Stimulated activated CD8-positive, alpha-beta memory T cell treated with anti-CD3 and anti-CD28 coated beads, Interleukin-4, amount 100 ng/mL, for 1 hour (primary cell): Measurements from ENCODE around the gene NCKAP5.

Source experiments
- DNase-seq, 2 donors: peaks; one replicate each; pipeline ENCODE4 v3.0.0-alpha.2; 2020; ENCODE audit warnings: low read depth in 2 of 2, low spot score in 1 of 2

Gene NCKAP5

DNA sequence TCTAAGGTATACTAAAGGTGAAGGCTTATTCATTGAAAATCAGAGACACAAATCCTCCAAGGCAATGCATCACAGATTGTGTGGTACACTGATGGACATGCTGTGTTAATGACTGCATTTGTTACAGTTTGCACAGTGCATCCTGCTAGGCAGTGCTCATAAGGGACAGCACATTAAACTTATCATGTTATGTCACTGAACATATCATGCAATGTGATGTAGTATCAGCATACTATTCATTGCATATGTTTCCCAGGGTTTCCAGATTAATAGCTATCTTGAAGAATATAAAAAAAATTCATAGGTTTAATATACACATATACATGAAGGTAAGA is 225.3 kb downstream of the NCKAP5 start:
- DNase-seq, result no peak

DNA sequence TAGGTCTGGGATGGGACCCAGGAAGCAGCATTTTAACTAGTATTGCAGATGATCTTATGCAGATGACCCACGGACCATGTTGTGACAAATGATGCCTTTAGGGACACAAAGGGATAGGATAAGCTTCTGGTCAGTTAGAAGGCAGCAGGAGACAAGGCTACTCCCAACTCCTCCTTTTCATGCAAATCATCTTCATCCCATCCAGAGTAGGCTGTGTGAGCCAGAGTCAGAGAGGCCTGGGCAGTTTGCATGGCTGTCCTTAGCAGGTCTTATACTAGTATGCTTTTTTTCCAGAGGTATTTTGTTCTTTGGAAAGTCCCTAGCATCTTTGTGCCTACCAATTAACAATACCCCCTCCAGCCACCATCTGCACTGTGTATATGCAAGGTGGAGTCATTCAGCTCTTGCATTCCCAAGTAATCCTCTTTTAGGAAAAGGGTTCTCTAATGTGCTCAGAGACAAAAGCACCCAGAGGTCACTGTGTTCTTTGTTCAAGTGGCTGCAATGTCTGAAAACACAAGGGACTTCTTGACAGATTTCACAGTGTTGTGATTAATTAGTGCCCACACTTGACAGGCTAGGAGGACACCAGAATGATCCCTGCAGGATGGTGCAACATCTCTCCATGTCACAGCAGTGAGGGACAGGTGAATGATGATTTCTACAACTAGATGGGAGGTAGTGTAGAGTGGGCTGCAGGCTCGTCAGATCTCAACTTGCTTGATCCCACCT is 225.8 kb downstream of the NCKAP5 start:
- DNase-seq, result no peak

DNA sequence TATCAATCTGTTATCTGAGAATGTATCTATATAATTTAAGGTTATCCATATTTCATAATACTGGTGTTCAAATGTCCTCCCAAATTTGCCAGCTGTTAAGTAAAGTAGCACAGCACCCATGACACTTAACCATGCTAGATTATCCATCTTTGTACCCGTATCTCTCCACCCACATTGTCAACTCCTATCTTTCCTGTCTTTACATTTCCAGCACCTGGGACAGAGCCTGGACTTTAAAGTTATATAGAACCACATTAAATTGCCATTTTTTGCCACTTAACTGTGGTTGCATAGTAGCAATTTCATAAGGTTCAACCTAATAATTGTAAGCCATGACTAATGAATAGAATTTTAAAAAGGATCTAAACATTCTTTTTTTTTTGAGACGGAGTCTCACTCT is 226.7 kb downstream of the NCKAP5 start:
- no peak for DNase-seq

DNA sequence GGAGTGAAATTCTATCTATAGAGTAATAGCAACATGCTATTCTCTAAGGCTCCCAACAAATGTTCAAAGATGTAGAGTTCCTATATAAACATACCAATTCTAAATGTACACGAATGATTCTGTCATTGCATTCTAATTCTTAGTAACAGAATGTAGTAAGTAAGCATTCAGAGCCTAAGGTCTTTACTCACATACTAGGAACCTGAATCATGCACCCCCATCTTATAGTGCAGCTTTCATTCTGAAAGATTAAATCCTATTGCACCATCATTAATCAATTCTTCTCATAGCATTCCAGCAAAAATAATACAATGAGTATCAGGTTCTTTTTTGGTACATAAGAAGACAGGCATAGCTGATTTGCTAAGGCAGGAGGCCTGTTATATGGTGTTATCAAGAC is 230.0 kb downstream of the NCKAP5 start:
- no peak for DNase-seq

DNA sequence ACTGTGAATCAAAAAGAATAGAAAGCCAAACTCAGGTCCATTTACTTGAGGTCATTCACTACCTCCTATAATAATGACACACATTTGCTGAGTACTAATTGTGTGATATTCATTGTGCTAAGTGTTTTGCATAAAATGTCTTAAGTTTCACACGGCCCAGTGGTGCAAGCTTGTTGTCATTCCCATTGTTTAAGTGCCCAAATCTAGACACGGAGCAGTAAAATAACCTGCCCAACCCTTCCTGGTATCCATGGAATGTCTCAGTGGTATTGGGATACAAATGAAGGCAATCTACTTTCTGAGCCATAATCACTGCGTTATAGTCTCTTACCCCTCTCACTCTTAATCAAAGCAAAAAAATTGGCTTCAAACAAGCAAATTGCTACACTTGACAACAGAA is 233.3 kb downstream of the NCKAP5 start:
- no peak for DNase-seq

DNA sequence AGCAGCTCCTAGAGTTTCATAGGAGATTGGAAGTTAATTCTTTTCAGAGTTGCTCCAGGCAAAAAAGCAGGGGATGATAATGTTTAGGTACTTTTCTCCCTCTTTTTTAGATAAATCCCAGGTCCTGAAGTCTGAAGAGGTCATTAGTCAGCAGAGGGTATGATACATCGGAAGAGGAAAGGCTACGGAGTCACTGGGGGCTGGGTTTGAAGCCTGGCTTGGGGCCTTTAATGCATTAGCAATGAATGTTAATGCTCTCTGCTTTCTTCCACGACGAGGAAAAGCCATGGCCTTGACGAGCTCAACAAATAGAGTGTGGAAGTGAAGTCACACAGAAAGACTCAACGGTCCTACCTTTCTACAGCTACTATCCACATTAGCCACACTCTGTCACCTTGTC is 235.1 kb downstream of the NCKAP5 start:
- no peak for DNase-seq

DNA sequence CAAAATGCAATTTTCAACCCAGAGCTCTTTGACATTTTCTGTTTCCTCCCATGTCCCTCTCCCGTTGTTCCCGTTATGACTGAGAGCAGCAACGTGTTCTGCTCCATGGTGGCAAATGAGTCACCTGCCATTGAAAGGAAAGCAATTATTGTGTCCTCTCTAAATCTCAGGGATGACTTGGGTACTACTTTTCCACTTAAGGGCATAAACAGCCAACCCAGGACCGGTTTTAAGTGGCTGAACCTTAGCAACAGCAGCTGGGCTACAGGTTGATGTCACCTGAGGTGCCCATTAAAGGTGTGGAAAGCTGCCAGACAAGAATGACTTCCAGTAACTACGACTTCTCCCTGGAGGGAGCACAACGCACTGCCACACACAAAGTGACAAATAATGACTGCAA is 236.8 kb downstream of the NCKAP5 start:
- DNase-seq, result no peak

DNA sequence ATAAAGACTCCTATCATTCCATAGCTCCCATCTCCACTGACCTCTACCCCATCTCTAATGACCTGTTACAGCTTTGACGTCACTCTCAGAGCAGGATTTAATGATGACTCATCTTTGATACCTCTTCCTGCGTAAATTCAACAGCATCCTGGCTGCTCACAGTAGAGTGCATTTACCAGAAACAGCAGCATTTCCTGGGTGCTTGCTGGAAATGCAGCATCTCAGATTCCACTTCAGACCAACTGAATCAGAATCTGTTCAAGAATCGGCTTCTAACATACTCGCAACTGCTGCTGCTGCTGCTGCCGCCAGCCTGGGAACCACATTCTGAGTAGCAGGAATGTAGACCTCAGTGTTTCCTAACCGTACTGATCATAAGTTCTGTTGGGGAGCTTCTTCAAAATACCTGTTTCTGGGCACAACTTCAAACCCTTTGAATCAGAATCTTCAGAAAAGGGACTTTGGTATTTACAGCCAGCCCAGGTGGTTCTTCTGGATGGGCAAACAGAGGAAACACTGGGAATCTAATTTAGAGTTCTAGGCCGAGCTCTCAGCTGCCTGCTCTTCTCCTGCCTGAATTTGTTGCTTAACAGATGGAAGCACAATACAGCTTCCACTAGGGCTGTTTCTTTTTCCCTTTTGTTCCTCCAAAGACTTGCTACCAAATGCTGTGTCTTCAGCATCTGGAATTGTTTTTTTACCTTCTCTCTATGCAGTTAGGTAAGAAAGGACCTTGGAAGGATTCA is 241.4 kb downstream of the NCKAP5 start:
- DNase-seq, result no peak

DNA sequence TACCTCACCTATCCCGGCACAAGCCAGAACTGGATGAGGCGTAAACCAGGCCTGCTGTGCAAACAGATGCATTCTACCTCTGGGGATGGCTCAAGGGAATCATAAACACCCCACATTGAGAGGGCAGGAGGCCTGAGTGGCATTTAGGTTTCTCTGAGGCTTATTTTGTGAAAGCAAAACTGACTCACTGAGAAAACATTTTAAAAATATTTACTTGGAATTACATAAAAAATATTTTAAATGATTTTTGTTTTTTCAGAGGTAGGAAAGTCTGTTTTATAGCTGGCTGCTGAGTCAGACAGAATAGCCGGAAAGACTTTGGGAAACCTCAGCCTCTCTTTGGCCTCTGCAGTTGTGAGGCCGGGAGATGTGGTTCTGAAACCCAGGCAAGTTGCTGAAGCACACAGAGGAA is 244.1 kb downstream of the NCKAP5 start:
- no peak for DNase-seq

DNA sequence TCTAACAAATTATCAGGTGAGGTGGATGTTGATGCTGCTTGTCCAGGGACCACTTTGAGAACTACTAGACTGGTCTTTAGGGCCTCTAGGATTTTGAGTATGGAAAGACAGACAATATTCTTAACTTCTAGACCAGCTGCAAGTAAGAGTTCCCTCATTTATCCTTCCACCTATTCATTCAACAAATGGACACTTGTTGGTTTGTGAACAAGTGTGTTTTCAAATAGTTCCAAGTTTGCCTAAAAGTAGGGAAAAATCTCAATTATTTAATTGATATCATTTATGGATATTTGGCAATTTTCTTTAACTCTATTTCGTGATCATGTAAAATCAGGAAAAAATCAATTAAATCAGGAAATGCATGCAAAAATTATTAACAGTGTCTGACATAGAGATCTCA is 245.4 kb downstream of the NCKAP5 start:
- no peak for DNase-seq

DNA sequence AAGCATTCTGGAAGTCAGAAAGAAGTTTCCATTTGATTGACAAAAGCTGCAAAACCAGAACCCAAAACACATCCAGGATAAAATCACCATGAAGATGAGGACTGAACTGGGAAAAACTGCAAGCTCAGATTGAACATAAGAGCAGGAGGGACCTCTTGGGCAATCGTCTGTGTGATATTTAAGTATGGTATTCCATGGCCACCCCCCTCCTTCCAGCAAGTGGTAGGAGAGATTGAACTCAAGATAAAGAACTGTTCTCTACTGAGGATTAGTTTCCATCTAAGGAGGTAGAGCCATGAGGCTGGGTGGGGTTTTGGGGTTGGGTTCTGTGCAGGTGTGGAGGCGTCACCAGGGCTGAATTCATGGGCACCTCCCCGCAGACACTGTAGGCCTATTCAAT is 251.1 kb downstream of the NCKAP5 start:
- no peak for DNase-seq

DNA sequence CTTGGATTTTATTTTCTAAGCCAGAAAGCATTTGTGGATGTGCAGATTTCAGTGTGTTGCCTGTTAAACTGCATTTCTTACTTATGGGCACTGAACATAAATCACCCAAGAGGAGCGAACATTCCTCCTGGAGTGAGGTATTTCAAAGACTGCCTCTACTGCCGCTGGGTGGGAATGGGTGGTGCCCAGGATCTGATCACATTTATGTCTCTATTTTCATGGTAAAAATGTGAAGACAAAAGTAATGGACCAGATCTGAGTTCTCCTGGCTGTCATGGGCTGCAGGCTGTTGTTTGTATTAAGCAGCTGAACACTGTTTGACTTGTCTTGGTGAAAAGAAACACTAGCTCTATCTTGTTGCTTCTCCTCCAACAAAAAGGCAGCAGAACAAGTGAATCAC is 251.7 kb downstream of the NCKAP5 start:
- DNase-seq, result no peak

DNA sequence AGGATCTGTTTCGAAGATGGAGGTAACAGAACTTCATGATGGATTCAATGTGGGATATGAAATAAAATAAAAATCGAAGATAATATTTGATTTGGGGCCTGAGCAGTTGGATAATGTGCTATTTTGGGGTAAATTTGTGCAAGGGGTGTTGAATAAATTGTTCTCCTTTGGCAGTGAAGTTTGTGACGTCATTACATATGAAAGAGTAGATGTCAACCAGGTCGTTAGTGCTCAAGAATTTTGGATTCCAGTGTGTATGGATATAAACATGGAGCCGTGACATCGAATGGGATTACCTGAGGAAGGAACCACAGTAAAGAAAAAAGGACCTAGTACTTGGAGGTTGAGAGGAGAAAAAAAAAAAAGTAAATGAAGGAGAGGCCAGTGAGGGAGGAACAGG is 253.0 kb downstream of the NCKAP5 start:
- no peak for DNase-seq

DNA sequence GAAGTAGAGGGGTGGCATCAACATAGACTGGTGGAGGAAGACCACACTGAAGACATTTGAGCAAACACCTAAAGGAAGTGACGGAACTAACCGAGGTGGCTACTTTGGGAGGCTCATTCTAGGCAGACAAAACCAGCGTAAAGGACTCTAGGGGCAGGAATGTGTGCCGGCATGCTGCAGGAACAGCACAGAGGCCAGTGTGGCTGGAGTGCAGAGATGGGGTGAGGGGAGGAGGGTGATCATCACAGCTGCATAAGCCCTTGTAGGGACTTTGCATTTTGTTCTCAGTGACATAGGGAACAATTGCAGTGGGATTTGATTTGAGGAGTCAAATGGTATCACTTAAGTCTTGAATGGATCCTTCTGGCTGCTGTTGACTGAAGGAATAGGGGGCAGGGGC is 253.5 kb downstream of the NCKAP5 start:
- DNase-seq, result no peak

DNA sequence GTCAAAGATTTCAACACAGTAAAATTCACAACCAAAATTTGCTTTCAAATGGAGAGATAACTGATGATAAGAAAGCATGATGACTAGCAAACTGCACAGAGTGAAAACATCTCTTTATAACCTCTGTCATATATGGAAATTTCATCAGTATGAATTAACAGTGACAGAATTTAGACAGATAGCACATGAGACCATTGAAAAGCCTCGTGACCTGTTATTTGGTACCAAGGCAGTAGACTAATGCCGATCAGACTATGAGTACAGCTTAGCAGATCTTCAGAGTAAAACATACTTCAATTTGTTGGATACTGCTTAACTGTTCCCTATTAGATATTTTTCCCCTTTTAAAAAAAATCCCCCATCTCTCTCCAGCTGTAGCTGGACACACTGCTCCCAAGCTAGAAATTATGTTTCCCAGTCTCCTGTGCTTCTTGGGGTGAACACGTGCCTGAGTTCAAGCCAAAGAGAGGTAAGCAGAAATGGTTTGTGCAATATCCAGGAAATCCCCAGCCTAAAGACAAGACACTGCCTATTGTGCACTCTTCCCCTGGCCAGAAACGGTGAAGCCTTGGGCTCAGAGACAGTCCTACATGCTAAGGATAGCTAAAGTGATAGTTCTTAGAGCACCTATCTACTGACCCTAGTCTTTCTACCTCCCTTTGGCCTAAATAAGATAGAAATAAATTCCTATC is 256.1 kb downstream of the NCKAP5 start:
- DNase-seq, result no peak

DNA sequence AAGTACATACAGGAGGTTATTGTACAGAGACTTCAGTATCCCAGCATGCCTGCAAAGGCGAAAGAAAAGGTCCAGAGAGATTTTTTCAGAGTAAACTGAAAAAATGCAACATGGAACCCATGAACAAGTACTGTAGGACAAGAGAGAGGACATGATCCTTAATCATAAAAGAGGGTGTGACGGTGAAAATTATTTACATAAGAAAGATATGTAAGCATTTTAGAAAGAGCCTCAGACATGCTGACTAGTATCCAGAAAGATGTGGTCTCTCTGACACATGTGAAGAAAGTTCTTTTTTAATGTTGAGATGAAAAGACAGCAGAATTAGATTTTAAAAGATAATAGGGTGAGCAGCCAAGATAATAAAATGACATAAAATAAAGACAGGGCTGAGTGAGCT is 262.0 kb downstream of the NCKAP5 start:
- no peak for DNase-seq

DNA sequence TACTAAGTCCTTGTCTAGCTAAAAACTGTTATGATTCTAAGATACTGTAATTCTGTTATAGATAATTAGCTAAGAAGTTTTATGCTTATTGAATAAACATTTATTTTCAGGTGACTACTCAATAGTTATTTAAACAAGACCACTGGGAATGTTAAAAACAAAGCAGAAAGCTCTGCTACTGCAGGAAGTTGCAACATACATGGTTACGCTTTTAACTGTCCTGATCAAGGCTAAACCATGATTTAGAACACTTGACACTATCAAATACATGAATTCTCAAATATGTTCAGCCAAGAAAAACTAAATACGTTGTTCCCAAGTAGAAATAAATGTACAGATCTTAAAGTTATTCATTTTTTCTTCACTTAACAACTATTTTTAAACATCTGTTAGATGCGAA is 263.9 kb downstream of the NCKAP5 start:
- DNase-seq, result no peak

DNA sequence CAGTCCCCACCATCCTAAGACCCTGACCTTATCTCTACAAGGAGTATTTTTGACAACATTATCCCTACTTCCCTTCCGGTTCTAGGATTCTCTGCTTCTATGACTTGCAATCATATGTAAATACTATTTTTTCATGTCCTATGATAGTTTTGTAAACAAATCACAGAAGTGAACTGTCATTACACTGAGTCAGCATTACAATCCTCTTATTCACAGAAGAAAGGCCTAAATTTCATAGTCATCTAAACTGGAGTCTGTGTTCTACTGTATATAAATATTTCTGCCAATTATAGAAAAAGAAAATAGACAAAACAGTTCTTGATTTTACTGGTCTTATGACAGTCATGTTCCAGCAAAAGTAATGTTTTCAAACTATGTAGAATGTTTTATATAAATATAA is 265.1 kb downstream of the NCKAP5 start:
- DNase-seq, result no peak

DNA sequence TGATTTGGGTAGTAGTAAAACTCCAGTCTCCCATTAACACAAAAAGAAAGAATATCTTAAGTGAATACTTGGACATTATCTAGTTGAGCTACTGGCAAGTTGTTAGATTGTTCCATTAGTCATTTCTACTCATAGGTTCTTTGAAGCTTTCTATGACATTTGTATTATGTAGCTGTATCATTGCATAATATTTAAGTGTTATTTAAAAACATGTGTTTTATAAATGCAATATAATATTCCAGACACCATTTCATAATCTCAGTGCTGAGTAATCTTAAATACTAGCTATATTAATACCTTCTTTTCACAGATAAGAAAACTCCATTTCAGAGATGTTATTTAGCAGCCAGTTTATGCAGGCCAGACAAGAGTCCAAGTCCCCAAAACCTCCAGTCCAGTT is 271.9 kb downstream of the NCKAP5 start:
- no peak for DNase-seq

DNA sequence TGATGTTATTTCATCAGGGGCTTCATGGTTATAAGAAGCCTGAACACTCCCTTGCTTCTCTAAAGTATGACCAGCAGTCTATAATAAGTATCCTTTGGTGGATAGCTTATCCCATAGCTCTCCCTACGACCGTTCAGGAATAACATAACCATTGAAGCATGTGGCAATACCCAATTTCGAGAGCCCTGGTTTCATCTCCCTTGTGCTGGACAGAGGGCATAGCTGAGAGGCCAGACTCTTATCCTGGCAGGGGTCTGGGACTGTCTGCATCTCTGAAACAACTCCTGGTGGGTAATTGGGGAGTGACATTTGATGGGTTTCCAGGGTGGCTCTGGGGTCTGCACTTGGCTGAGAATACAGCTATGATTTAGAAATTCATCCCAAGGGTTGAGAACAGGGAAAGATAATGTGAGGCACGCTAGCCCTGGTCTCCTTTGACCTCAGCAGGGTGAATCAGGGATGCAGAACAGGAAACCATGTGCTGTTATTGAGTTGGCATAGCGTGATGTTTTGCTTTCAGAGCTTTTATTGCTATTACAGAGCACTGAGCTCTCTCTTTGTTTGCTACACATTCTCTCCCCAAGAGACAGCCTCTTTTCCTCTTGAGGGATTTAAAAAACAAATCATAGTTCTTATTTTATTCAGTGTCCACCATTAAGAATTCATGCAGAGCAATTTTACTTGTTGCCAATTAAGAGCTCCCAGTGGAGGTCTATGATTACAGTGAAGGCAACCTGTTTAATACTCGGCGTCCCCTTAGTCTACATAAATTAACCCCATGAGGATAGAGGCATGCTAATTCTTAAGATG is 274.5 kb downstream of the NCKAP5 start:
- no peak for DNase-seq

DNA sequence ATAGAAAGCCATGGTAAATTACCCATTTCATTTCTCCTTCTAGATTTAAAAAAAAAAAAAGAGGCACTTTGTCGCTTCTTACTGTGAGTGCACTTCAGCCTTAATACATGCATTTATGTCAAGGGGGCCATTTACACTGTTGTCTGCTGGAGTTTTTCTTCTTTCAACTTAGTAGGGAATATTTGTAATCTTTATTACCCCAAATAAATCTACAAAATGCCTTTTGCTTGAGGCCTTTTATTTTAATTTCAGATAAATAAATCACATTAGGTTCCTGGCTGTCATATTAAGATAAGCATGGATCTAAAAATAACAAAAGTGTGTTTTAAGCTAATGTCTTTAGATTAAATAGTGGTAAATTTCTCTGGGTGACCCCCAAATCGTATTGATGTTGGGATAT is 276.0 kb downstream of the NCKAP5 start:
- no peak for DNase-seq

DNA sequence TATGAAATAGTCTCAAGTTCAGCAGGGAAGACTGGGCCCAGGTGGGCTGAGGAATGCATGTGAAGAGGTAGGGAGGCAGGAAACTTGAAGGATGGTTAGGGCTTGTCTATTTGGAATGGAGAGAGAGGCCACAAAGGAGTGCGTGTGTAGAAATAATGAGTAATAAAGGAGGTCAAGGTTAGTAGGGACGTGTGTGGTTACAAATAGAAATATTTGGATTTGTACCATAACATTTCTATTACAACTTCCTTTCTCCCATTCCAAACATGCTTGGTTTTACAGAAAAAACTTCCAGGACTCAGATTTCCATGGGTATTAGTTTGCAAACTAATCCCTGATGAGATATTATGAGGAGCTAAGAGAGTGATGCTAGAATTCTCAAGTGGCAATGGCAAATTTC is 280.6 kb downstream of the NCKAP5 start:
- DNase-seq, result no peak
